GM21447 (cell line): Measurements from ENCODE around the gene MEGF8.

Source experiments
- ATAC-seq: cut with Tn5 transposase; IDR thresholded peaks from one replicate; pipeline ENCODE4 v1.9.1; 2021; ENCODE audit not compliant: unreplicated experiment

The MEGF8 gene

GRCh38 chr19:42325308-42325895 is at the start of gene MEGF8:
MEGF8 (plus strand) TSS chr19:42325635; CDS start chr19:42326244, 609 bp downstream.
- peak; percentile 80 for ATAC-seq

- no peak for ATAC-seq
These were observed 49.2 kb upstream of the MEGF8 start for GRCh38 chr19:42276284-42276683.

- no peak for ATAC-seq
These were observed 48.6 kb upstream of the MEGF8 start for GRCh38 chr19:42276821-42277220.

- no peak for ATAC-seq
These were observed 47.5 kb upstream of the MEGF8 start for GRCh38 chr19:42277821-42278451.

GRCh38 chr19:42278452-42279154 is 46.8 kb upstream of the MEGF8 start:
- no peak for ATAC-seq

GRCh38 chr19:42279155-42279901 is 46.1 kb upstream of the MEGF8 start:
- no peak for ATAC-seq

GRCh38 chr19:42279902-42280814 is 45.3 kb upstream of the MEGF8 start:
- peak; percentile 30 for ATAC-seq

- no peak for ATAC-seq
These were observed 44.7 kb upstream of the MEGF8 start for GRCh38 chr19:42280815-42281145.

- ATAC-seq = no peak
These were observed 44.1 kb upstream of the MEGF8 start for GRCh38 chr19:42281146-42281826.

- no peak for ATAC-seq
These were observed 43.3 kb upstream of the MEGF8 start for GRCh38 chr19:42281827-42282762.

GRCh38 chr19:42282819-42283187 is 42.6 kb upstream of the MEGF8 start:
- no peak for ATAC-seq

- ATAC-seq = peak; percentile 37
These were observed 42.0 kb upstream of the MEGF8 start for GRCh38 chr19:42283188-42284065.

GRCh38 chr19:42284066-42284501 is 41.4 kb upstream of the MEGF8 start:
- peak; percentile 21 for ATAC-seq

- no peak for ATAC-seq
These were observed 40.7 kb upstream of the MEGF8 start for GRCh38 chr19:42284591-42285341.

GRCh38 chr19:42285541-42285941 is 39.9 kb upstream of the MEGF8 start:
- no peak for ATAC-seq

GRCh38 chr19:42285988-42286348 is 39.5 kb upstream of the MEGF8 start:
- ATAC-seq = no peak

GRCh38 chr19:42286349-42287016 is 39.0 kb upstream of the MEGF8 start:
- ATAC-seq = no peak
